ENCODE data around the gene EMP3.

The EMP3 gene

GRCh38 chr19:48301886-48302599 is 23.3 kb upstream of the EMP3 start:
- TF ChIP-seq FOXM1 (IDR thresholded peaks at IDR 0.05; ENCODE audit: borderline replicate concordance, low read depth) (no peak), EGR1 (IDR thresholded peaks at IDR 0.05) (no peak)

- TF ChIP-seq EGR1 (IDR thresholded peaks at IDR 0.05): no peak
- TF ChIP-seq CEBPB (IDR thresholded peaks at IDR 0.05): no peak
Measured at GRCh38 chr19:48302600-48302959, 22.8 kb upstream of the EMP3 start.

GRCh38 chr19:48303367-48303766 is 22.0 kb upstream of the EMP3 start:
- no peak for TF ChIP-seq RAD21 (IDR thresholded peaks at IDR 0.05; ENCODE audit: low read depth)
- no peak for TF ChIP-seq CREB1 (IDR thresholded peaks at IDR 0.05; ENCODE audit: low read depth)
- no peak for TF ChIP-seq TCF12 (IDR thresholded peaks at IDR 0.05; ENCODE audit: low read depth)
- TF ChIP-seq CEBPB (IDR thresholded peaks at IDR 0.05): no peak
- no peak for TF ChIP-seq EP300 (IDR thresholded peaks at IDR 0.05; ENCODE audit: borderline replicate concordance)
- TF ChIP-seq EGR1 (IDR thresholded peaks at IDR 0.05): no peak
- TF ChIP-seq ZBTB7A (IDR thresholded peaks at IDR 0.05; ENCODE audit: low read depth): no peak
- TF ChIP-seq TAF1 (IDR thresholded peaks at IDR 0.05; ENCODE audit: low read depth): no peak
- no peak for TF ChIP-seq NFIC (IDR thresholded peaks at IDR 0.05)
- no peak for TF ChIP-seq REST (IDR thresholded peaks at IDR 0.05; ENCODE audit: low read depth)
- TF ChIP-seq TEAD4 (IDR thresholded peaks at IDR 0.05): no peak
- TF ChIP-seq USF1 (IDR thresholded peaks at IDR 0.05): no peak

GRCh38 chr19:48303866-48304265 is 21.5 kb upstream of the EMP3 start:
- TF ChIP-seq TAF1 (IDR thresholded peaks at IDR 0.05; ENCODE audit: low read depth) (no peak), NFIC (IDR thresholded peaks at IDR 0.05) (no peak), REST (IDR thresholded peaks at IDR 0.05; ENCODE audit: low read depth) (no peak), CREB1 (IDR thresholded peaks at IDR 0.05; ENCODE audit: low read depth) (no peak), FOXM1 (IDR thresholded peaks at IDR 0.05; ENCODE audit: borderline replicate concordance, low read depth) (no peak), RAD21 (IDR thresholded peaks at IDR 0.05; ENCODE audit: low read depth) (no peak), MAX (IDR thresholded peaks at IDR 0.05) (no peak), USF1 (IDR thresholded peaks at IDR 0.05) (no peak), YY1 (IDR thresholded peaks at IDR 0.05; ENCODE audit: low read depth) (no peak)

- TF ChIP-seq TCF12 (IDR thresholded peaks at IDR 0.05; ENCODE audit: low read depth) (no peak), EP300 (IDR thresholded peaks at IDR 0.05; ENCODE audit: borderline replicate concordance) (no peak), CREB1 (IDR thresholded peaks at IDR 0.05; ENCODE audit: low read depth) (no peak), USF1 (IDR thresholded peaks at IDR 0.05) (no peak), YY1 (IDR thresholded peaks at IDR 0.05; ENCODE audit: low read depth) (no peak), TEAD4 (IDR thresholded peaks at IDR 0.05) (no peak)
Measured at GRCh38 chr19:48308631-48309586, 16.4 kb upstream of the EMP3 start.

GRCh38 chr19:48310227-48310626 is 15.1 kb upstream of the EMP3 start:
- no peak for TF ChIP-seq TEAD4 (IDR thresholded peaks at IDR 0.05)
- TF ChIP-seq YY1 (IDR thresholded peaks at IDR 0.05; ENCODE audit: low read depth): no peak
- TF ChIP-seq NFIC (IDR thresholded peaks at IDR 0.05): no peak
- TF ChIP-seq ZBTB7A (IDR thresholded peaks at IDR 0.05; ENCODE audit: low read depth): no peak
- TF ChIP-seq CEBPB (IDR thresholded peaks at IDR 0.05): no peak
- no peak for TF ChIP-seq REST (IDR thresholded peaks at IDR 0.05; ENCODE audit: low read depth)
- TF ChIP-seq CREB1 (IDR thresholded peaks at IDR 0.05; ENCODE audit: low read depth): no peak
- no peak for TF ChIP-seq USF1 (IDR thresholded peaks at IDR 0.05)
- no peak for TF ChIP-seq TCF12 (IDR thresholded peaks at IDR 0.05; ENCODE audit: low read depth)
- no peak for TF ChIP-seq MAX (IDR thresholded peaks at IDR 0.05)

Measured in Ishikawa (cell line).